Measurements from ENCODE around the gene MYRIP. TPM values are rescaled to one million over a fixed set of nuclear protein-coding genes. Genes with fewer than 3 reads are reported as not detected.

Gene MYRIP
- total and polyA plus RNA-seq, 11 donors = 0.42 to 2.2 (median 0.90) TPM

DNA sequence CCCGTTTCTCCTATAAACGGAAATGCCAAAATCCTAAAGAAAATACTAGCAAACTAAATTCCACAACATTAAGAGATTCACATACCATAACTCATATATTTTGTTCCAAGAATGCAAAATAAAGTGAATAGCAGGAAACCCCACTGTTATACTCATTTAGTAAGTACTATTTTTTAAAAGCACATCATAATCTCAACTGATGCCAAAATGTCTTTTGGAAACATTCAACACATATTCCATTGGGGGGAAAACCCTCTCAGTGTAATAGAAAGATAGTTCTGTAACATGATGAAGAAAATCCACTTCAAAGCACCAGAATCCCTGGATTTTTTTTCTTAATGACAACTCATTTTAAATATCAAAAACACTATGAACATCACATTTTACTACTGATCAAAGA is 407.1 kb downstream of the MYRIP start:
- 72 to 84% (median 79%) methylated on average over 2 of the region's 2 CpGs for WGBS, 4 donors
- no peaks in the 10 kb centered on the region for H3K36me3 ChIP-seq
- intact Hi-C loops (cut with DNase I) = no loop called here
- no peaks in the 10 kb centered on the region for H3K4me1 ChIP-seq
- TF ChIP-seq, protein P1, sequence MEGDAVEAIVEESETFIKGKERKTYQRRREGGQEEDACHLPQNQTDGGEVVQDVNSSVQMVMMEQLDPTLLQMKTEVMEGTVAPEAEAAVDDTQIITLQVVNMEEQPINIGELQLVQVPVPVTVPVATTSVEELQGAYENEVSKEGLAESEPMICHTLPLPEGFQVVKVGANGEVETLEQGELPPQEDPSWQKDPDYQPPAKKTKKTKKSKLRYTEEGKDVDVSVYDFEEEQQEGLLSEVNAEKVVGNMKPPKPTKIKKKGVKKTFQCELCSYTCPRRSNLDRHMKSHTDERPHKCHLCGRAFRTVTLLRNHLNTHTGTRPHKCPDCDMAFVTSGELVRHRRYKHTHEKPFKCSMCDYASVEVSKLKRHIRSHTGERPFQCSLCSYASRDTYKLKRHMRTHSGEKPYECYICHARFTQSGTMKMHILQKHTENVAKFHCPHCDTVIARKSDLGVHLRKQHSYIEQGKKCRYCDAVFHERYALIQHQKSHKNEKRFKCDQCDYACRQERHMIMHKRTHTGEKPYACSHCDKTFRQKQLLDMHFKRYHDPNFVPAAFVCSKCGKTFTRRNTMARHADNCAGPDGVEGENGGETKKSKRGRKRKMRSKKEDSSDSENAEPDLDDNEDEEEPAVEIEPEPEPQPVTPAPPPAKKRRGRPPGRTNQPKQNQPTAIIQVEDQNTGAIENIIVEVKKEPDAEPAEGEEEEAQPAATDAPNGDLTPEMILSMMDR (IDR thresholded peaks at IDR 0.05) = no peak
- no peak for TF ChIP-seq POLR2A (IDR thresholded peaks at IDR 0.05)
- H3K27me3 ChIP-seq = no peaks in the 10 kb centered on the region
- no peak for DNase-seq
- ATAC-seq = no peak
- no peak overlapping the region for H3K27ac ChIP-seq
- peaks cover 0 to 4% (median 0%) of the 10 kb centered on the region in 12 donors for H3K9me3 ChIP-seq
- H3K4me3 ChIP-seq = no peak overlapping the region

DNA sequence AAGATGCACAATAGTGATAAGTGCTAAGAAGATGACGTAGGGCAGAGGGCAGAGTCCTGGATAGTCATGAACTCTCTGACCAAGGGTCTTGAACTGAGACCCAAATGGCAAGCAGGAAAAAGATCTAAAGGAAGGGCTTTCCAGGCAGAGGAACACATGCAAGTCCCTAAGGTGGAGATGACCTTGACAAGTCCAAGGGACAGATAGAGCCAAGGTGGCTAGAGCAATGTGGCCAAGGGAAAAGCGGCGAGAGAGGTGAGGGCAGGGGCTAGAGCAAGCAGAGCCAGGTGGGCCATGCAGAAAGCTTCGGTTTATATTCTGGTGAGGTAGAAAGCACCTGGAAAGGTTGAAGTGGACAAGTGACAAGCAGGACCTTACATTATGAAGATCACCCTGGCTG is 414.4 kb downstream of the MYRIP start:
- intact Hi-C loops (cut with DNase I) = no loop called here
- no peak for DNase-seq
- WGBS, 4 donors = 92 to 98% (median 96%) methylated on average over 4 of the region's 4 CpGs
- TF ChIP-seq, protein P1 (IDR thresholded peaks at IDR 0.05) = no peak
- TF ChIP-seq POLR2A (IDR thresholded peaks at IDR 0.05) = no peak
- Histone ChIP-seq H3K27me3 (no peaks in the 10 kb centered on the region), H3K4me3 (no peak overlapping the region), H3K4me1 (no peaks in the 10 kb centered on the region), H3K36me3 (peaks cover 0 to 2% (median 0%) of the 10 kb centered on the region in 9 donors), H3K27ac (no peak overlapping the region), H3K9me3 (peaks cover 0 to 4% (median 0%) of the 10 kb centered on the region in 12 donors)
- ATAC-seq = no peak

DNA sequence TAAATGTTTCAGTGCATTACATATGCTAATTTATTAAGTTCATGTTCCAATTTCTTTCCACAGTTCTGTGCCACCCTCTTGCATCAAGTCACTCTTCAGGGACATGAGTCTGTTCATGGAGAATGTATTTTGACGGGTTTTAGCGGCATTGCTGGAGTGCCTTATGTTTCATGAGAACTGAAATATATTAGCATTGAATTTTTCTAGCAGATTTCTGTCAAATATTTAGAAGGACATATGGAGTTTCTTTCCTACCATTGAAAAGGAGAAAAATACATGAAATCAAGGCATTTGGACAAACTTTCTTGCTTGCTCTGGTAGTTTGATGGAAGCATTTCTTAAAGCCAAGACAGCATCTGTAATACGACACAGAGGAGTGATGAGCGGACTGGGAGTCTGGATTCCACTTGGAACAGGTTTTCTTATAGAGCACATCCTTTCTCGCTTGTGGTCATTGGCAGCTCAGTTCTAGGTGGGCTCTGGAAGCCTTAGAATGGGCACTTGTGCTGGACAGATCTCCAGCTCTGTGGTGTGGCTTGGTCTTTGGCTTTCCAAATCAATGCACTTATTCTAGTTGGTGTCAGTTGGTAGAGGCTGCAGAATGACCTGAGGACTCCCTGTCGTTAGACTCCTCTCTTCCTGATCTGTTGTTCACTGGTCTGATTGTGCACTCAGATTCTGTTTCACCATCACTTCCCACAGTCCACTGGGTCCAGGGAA is 415.5 kb downstream of the MYRIP start:
- TF ChIP-seq, protein P1 (IDR thresholded peaks at IDR 0.05) = no peak
- no peak for TF ChIP-seq POLR2A (IDR thresholded peaks at IDR 0.05)
- Histone ChIP-seq H3K4me1 (peaks cover 0 to 5% (median 0%) of the 10 kb centered on the region in 12 donors), H3K36me3 (peaks cover 0 to 2% (median 0%) of the 10 kb centered on the region in 9 donors), H3K4me3 (no peak overlapping the region), H3K27me3 (no peaks in the 10 kb centered on the region), H3K9me3 (peaks cover 0 to 4% (median 0%) of the 10 kb centered on the region in 12 donors), H3K27ac (no peak overlapping the region)
- DNase-seq = no peak
- WGBS, 4 donors = 85 to 96% (median 92%) methylated on average over 6 of the region's 6 CpGs
- intact Hi-C loops (cut with DNase I) = no loop called here
- no peak for ATAC-seq

DNA sequence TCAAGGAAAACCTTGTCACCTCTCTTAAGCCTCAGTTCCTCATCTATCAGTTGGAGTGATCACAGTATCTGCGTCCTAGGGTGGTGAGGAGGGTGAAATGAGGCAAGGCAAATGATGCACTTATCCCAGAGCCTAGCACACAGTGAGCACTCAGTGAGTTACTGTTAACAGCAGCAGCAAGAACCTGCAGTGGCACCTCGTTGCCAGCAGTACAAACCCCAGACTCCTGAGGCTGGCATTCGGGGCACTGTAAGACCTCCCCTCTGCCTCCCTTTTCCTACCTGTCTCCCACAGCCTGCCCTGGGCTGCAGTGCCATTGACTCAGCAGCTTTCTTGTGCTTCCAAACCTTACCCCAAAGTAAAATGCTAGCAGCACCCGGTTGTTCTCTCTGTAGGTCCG is 417.2 kb downstream of the MYRIP start:
- intact Hi-C loops (cut with DNase I) = no loop called here
- Histone ChIP-seq H3K4me3 (no peak overlapping the region), H3K9me3 (no peaks in the 10 kb centered on the region), H3K4me1 (peaks cover 0 to 9% (median 0%) of the 10 kb centered on the region in 12 donors), H3K27me3 (no peaks in the 10 kb centered on the region), H3K27ac (no peak overlapping the region), H3K36me3 (peaks cover 0 to 2% (median 0%) of the 10 kb centered on the region in 9 donors)
- DNase-seq (no peak), ATAC-seq (no peak)
- WGBS, 4 donors = 88 to 94% (median 91%) methylated on average over 5 of the region's 5 CpGs
- TF ChIP-seq, protein P1 (IDR thresholded peaks at IDR 0.05) = no peak
- TF ChIP-seq POLR2A (IDR thresholded peaks at IDR 0.05) = no peak
